Left ventricle myocardium inferior (tissue), 1 donor: ENCODE measurements around the gene KRT81. TPM values are rescaled to one million over a fixed set of nuclear protein-coding genes. Genes with fewer than 3 reads are reported as not detected.
A peak's percentile ranks its signal among the peaks of the same experiment; 100 is the strongest.
"Not testable (repeated sequence)": the region's sequence is repeated elsewhere in the genome, so short reads cannot be mapped to it uniquely, and the experiment has no call there.

Experiments
- DNase-seq: peaks from one replicate; pipeline ENCODE4 v3.0.0-alpha.2; 2020
- H3K27ac ChIP-seq: fragments of 200-600 bp; replicated peaks from 2 replicates; pipeline ENCODE4 v1.8.0; 2021
- H3K27me3 ChIP-seq: fragments of 200-600 bp; 2 replicates; pipeline ENCODE4 v1.8.0; 2021; ENCODE audit warnings: low read depth
- H3K36me3 ChIP-seq: fragments of 200-600 bp; 2 replicates; pipeline ENCODE4 v1.8.0; 2021
- H3K4me1 ChIP-seq: fragments of 200-600 bp; 2 replicates; pipeline ENCODE4 v1.8.0; 2021
- H3K4me3 ChIP-seq: fragments of 200-600 bp; 2 replicates; pipeline ENCODE4 v1.8.0; 2021; ENCODE audit warnings: mild to moderate bottlenecking, moderate library complexity
- H3K9me3 ChIP-seq: fragments of 200-600 bp; replicated peaks from 2 replicates; pipeline ENCODE4 v1.8.0; 2021
- CTCF ChIP-seq: fragments of 200-600 bp; IDR thresholded peaks from 2 replicates; pipeline ENCODE4 v1.8.0; 2021; ENCODE audit warnings: antibody characterized with exemption, mild to moderate bottlenecking, borderline replicate concordance
- intact Hi-C: fragments of 100-400 bp; cut with micrococcal nuclease; formaldehyde crosslinking; loops from one replicate; pipeline ENCODE4 v1.11.0; 2022
- total RNA-seq: library from RNA; stranded (reverse); fragmentation: NEBNext Ultra II Directional; extraction: Animal tissue kit (Norgen Biotek cat#: 25700); gene quantifications from one replicate; pipeline ENCODE4 v1.2.1, GENCODE V29; 2021
- donor health status: DM: no; HTN: yes; CAD: no; lungs with severe emphysema.

Gene KRT81
- total RNA-seq, 1 donor from 2014 or later = not detected

GRCh38 chr12:52243856-52244614, 47.3 kb downstream of the KRT81 start:
- no peak for TF ChIP-seq CTCF
- no peaks in the 10 kb centered on the region for H3K9me3 ChIP-seq
- intact Hi-C loops = no loop called here
- H3K4me1 ChIP-seq = peaks cover 26% of the 10 kb centered on the region
- peak; percentile 51 for DNase-seq
- no peak overlapping the region for H3K4me3 ChIP-seq
- H3K36me3 ChIP-seq = no peaks in the 10 kb centered on the region
- H3K27ac ChIP-seq = no peak overlapping the region
- peaks cover 20% of the 10 kb centered on the region for H3K27me3 ChIP-seq

- no peak overlapping the region for H3K27ac ChIP-seq
- no peaks in the 10 kb centered on the region for H3K36me3 ChIP-seq
- no peak for TF ChIP-seq CTCF
- H3K27me3 ChIP-seq = peaks cover 16% of the 10 kb centered on the region
- no peak for DNase-seq
- no peaks in the 10 kb centered on the region for H3K9me3 ChIP-seq
- intact Hi-C loops = no loop called here
- no peak overlapping the region for H3K4me3 ChIP-seq
- peaks cover 20% of the 10 kb centered on the region for H3K4me1 ChIP-seq
These were observed 48.0 kb downstream of the KRT81 start for GRCh38 chr12:52243259-52243855.

- no peak for TF ChIP-seq CTCF
- Histone ChIP-seq H3K27me3 (peaks cover 13% of the 10 kb centered on the region), H3K4me1 (peaks cover 19% of the 10 kb centered on the region), H3K36me3 (no peaks in the 10 kb centered on the region), H3K27ac (no peak overlapping the region), H3K4me3 (no peak overlapping the region), H3K9me3 (no peaks in the 10 kb centered on the region)
- DNase-seq = no peak
- intact Hi-C loops = no loop called here
These were observed 48.7 kb downstream of the KRT81 start for GRCh38 chr12:52242442-52243258.

GRCh38 chr12:52241205-52241842, 50.0 kb downstream of the KRT81 start:
- Histone ChIP-seq H3K36me3 (no peaks in the 10 kb centered on the region), H3K27me3 (peaks cover 19% of the 10 kb centered on the region), H3K27ac (no peak overlapping the region), H3K4me3 (no peak overlapping the region), H3K9me3 (no peaks in the 10 kb centered on the region), H3K4me1 (peaks cover 15% of the 10 kb centered on the region)
- no peak for DNase-seq
- intact Hi-C loops = no loop called here
- no peak for TF ChIP-seq CTCF

- H3K9me3 ChIP-seq, DNase-seq, H3K4me3 ChIP-seq, H3K36me3 ChIP-seq, H3K27ac ChIP-seq, intact Hi-C loops: not testable (repeated sequence)
- peaks cover 15% of the 10 kb centered on the region for H3K4me1 ChIP-seq
- peaks cover 29% of the 10 kb centered on the region for H3K27me3 ChIP-seq
These were observed 51.1 kb downstream of the KRT81 start for GRCh38 chr12:52240247-52240646.
